HepG2 (cell line): ENCODE results near the gene TECTA. TPM values are rescaled to one million over a fixed set of nuclear protein-coding genes. Genes with fewer than 3 reads are reported as not detected.

Experiments used
- ATAC-seq: fragments of 200-7000 bp; cut with Tn5 transposase; 3 replicates; pipeline ENCODE4 v1.9.1; 2020; ENCODE audit warnings: mild to moderate bottlenecking, moderate library complexity
- BruUV-seq: library from RNA; stranded (reverse); fragments of 400-500 nt; replicated peaks from 2 replicates; lab custom pipeline; 2021; lab: Mats Ljungman, UMichigan
- CTCF ChIA-PET: fragments of 300-600 bp; formaldehyde crosslinking; extraction: SDS; loops from one replicate; lab custom pipeline; 2021; ENCODE audit warnings: low total read pairs, inconsistent platforms, low intra/inter-chr PET ratio; lab: Yijun Ruan, JAX
- POLR2A ChIA-PET: fragments of 350-600 bp; sonication (Branson Sonifier 250); formaldehyde crosslinking; loops from one replicate; lab custom pipeline; 2020; ENCODE audit warnings: antibody characterized with exemption, inconsistent platforms; lab: Yijun Ruan, JAX
- DNase-seq: peaks from one replicate; pipeline ENCODE4 v3.0.0-alpha.2; 2015; ENCODE audit warnings: low spot score
- FAIRE-seq: peaks from 3 replicates; lab custom pipeline; 2011; peaks lifted over from hg19 to GRCh38; lab: Jason Lieb, UNC
- H2AFZ ChIP-seq: one replicate; pipeline ENCODE4 v1.6.1; 2011; ENCODE audit warnings: low read length, inconsistent platforms
- H3K27ac ChIP-seq: fragments of 300-600 bp; 3 replicates; pipeline ENCODE4 v1.8.0; 2011; ENCODE audit warnings: mixed run types, mild to moderate bottlenecking, mixed read lengths, low read length, inconsistent platforms; ENCODE audit not compliant: insufficient read depth; ENCODE audit errors: extremely low read length
- H3K27me3 ChIP-seq, 2 experiments: fragments of 200-600 bp in 1 of 2; 2 replicates in 1 of 2; 3 replicates in 1 of 2; pipeline versions ENCODE4 v1.6.0 to v1.8.0; 2011; ENCODE audit warnings: low read length in 2 of 2, mild to moderate bottlenecking in 2 of 2, moderate library complexity in 2 of 2, inconsistent platforms in 1 of 2; ENCODE audit not compliant: insufficient read depth in 2 of 2, control insufficient read depth in 1 of 2
- H3K36me3 ChIP-seq, 2 experiments: fragments of 200-600 bp in 1 of 2; replicated peaks in 1 of 2; 2 replicates in 1 of 2; 3 replicates in 1 of 2; pipeline versions ENCODE4 v1.5.1 to v1.8.0; 2011; ENCODE audit warnings: low read length in 2 of 2, inconsistent platforms in 1 of 2; ENCODE audit not compliant: insufficient read depth in 2 of 2, control insufficient read depth in 1 of 2
- H3K4me1 ChIP-seq: 2 replicates; pipeline ENCODE4 v1.5.1; 2012; ENCODE audit warnings: low read length, inconsistent platforms; ENCODE audit not compliant: insufficient read depth
- H3K4me2 ChIP-seq: 2 replicates; pipeline ENCODE4 v1.6.0; 2011; ENCODE audit warnings: low read depth, low read length, inconsistent platforms
- H3K4me3 ChIP-seq, 3 experiments: fragments of 200-600 bp in 1 of 3; sonication (generic), shearing (Covaris generic) in 1 of 3; replicated peaks in 1 of 3; 2 replicates each; pipeline ENCODE4 v1.5.1; 2011 to 2016; ENCODE audit warnings: low read length in 3 of 3, inconsistent platforms in 2 of 3, low read depth in 2 of 3, mild to moderate bottlenecking in 2 of 3, control low read depth in 1 of 3, mixed read lengths in 1 of 3; ENCODE audit not compliant: insufficient read depth in 1 of 3
- H3K79me2 ChIP-seq: one replicate; pipeline ENCODE4 v1.6.1; 2011; ENCODE audit warnings: low read length, inconsistent platforms; ENCODE audit not compliant: insufficient read depth
- H3K9ac ChIP-seq: 2 replicates; pipeline ENCODE4 v1.6.0; 2011; ENCODE audit warnings: mild to moderate bottlenecking, low read depth, low read length, inconsistent platforms; ENCODE audit not compliant: insufficient read depth
- H3K9me3 ChIP-seq: 2 replicates; pipeline ENCODE4 v1.5.1; 2012; ENCODE audit warnings: mild to moderate bottlenecking, low read length
- H4K20me1 ChIP-seq: 2 replicates; pipeline ENCODE4 v1.6.0; 2011; ENCODE audit warnings: inconsistent platforms, mild to moderate bottlenecking, low read length, moderate library complexity; ENCODE audit not compliant: insufficient read depth
- FOXJ3 ChIP-seq: sonication (generic); formaldehyde crosslinking; IDR thresholded peaks from 2 replicates; pipeline ENCODE4 v1.4.0; 2020; ENCODE audit warnings: missing genetic modification reagents, mild to moderate bottlenecking, borderline replicate concordance
- KDM3A ChIP-seq: IDR thresholded peaks from 2 replicates; pipeline ENCODE4 v1.6.1; 2018; ENCODE audit warnings: low read depth, missing compliant biosample characterization
- MED1 ChIP-seq: sonication (generic); formaldehyde crosslinking; IDR thresholded peaks from 2 replicates; pipeline ENCODE4 v1.4.0; 2020; ENCODE audit warnings: missing genetic modification reagents
- NFE2L2 ChIP-seq: fragments of 150-350 bp; IDR thresholded peaks from 2 replicates; pipeline ENCODE4 v1.6.1; 2014; ENCODE audit warnings: low read length
- PITX1 ChIP-seq: sonication (generic); formaldehyde crosslinking; IDR thresholded peaks from 2 replicates; pipeline ENCODE4 v1.5.1; 2020; ENCODE audit warnings: mild to moderate bottlenecking, missing genetic modification reagents
- RFXANK ChIP-seq: IDR thresholded peaks from 2 replicates; pipeline ENCODE4 v1.6.1; 2016
- SRF ChIP-seq: IDR thresholded peaks from 2 replicates; pipeline ENCODE4 v1.6.1; 2011; ENCODE audit warnings: mild to moderate bottlenecking, low read depth, low read length, moderate library complexity
- ZFP41 ChIP-seq: sonication (generic); formaldehyde crosslinking; IDR thresholded peaks from 2 replicates; pipeline ENCODE4 v1.4.0; 2020; ENCODE audit warnings: mild to moderate bottlenecking, missing genetic modification reagents, borderline replicate concordance
- ZFX ChIP-seq: sonication (generic); formaldehyde crosslinking; IDR thresholded peaks from 2 replicates; pipeline ENCODE4 v1.4.0; 2020; ENCODE audit warnings: mild to moderate bottlenecking, low read depth, missing genetic modification reagents, moderate library complexity
- ZNF124 ChIP-seq: sonication (generic); formaldehyde crosslinking; IDR thresholded peaks from 2 replicates; pipeline ENCODE4 v1.4.0; 2020; ENCODE audit warnings: missing genetic modification reagents
- ZNF598 ChIP-seq: sonication (generic); formaldehyde crosslinking; IDR thresholded peaks from 2 replicates; pipeline ENCODE4 v1.5.1; 2020; ENCODE audit warnings: mild to moderate bottlenecking, missing genetic modification reagents, borderline replicate concordance
- ZNF891 ChIP-seq: sonication (generic); formaldehyde crosslinking; IDR thresholded peaks from 2 replicates; pipeline ENCODE4 v1.5.0; 2020; ENCODE audit warnings: mild to moderate bottlenecking, missing genetic modification reagents
- WGBS: methylation state at CpG from one replicate; pipeline ENCODE4 v1.1.6; 2017; ENCODE audit warnings: low lambda C conversion rate; 5-methylcytosine and 5-hydroxymethylcytosine counted together
- in situ Hi-C: cut with HindIII; loops from 2 replicates; pipeline ENCODE4 v1.10.0; 2017; ENCODE audit warnings: low pct_unique_long_range_greater_than_20kb; ENCODE audit not compliant: extremely low pct_ligation_motif_present
- intact Hi-C: fragments of 100-400 bp; cut with micrococcal nuclease; formaldehyde crosslinking; loops from one replicate; pipeline ENCODE4 v1.10.0; 2022; ENCODE audit not compliant: unreplicated experiment
- polyA plus RNA-seq, 8 experiments: library from polyadenylated mRNA; depleted of rRNA in 3 of 8; stranded (reverse) in 7 of 8; unstranded in 1 of 8; fragments of >200 nt; fragmentation: Illumina TruSeq in 4 of 8; extraction: Trizol in 4 of 8; gene quantifications; 2 replicates each; pipeline versions ENCODE4 v1.2.1 to v1.2.3, GENCODE V29; 2011 to 2016; ENCODE audit warnings: low read depth in 4 of 8, missing spikeins in 1 of 8, mixed read lengths in 1 of 8; ENCODE audit not compliant: insufficient read depth in 1 of 8
- total RNA-seq, 5 experiments: library from RNA; depleted of rRNA; stranded (reverse); fragments of >200 nt; fragmentation: Illumina TruSeq; extraction: Trizol; gene quantifications; 2 replicates each; pipeline ENCODE4 v1.2.3, GENCODE V29; 2016; ENCODE audit warnings: low read depth in 1 of 5
- TF ChIP-seq, protein P1 (sequence below): sonication (generic); formaldehyde crosslinking; IDR thresholded peaks from 2 replicates; pipeline ENCODE4 v1.4.0; 2020; ENCODE audit warnings: missing genetic modification reagents
- TF ChIP-seq, protein P2 (sequence below): sonication (generic); formaldehyde crosslinking; IDR thresholded peaks from 2 replicates; pipeline ENCODE4 v1.5.0; 2020; ENCODE audit warnings: mild to moderate bottlenecking, missing genetic modification reagents, moderate library complexity

The TECTA gene
- total and polyA plus RNA-seq, 2 of the 13 experiments (the other 11 are each of a cell fraction or from before 2014, with no cell fraction given), result 0.04 to 0.17 TPM

DNA sequence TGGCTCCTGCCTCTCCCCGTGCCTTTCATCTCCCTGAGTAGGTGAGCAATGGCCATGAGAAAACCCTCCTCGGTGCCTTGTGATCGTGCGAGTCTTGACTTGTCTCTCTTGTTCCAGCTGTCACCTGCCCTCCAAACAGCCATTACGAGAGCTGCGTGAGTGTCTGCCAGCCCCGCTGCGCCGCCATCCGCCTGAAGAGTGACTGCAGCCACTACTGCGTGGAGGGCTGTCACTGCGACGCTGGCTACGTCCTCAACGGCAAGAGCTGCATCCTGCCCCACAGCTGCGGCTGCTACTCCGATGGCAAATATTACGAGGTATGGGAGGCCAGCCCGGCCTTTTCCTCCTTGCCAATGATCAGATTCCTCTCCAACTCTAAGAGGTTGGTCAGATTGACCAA lies 51.7 kb downstream of the TECTA start:
- BruUV-seq, result no TSS peak
- 0 out of 5 replicates have a peak, but pooled peaks cover 0 to 2% of the 10 kb centered on the region in 2 experiments for H3K27me3 ChIP-seq
- WGBS, result 85% methylated on average over 15 of the region's 19 CpGs
- H3K4me2 ChIP-seq, result no peak overlapping the region
- no peak overlapping the region for H3K27ac ChIP-seq
- H3K9me3 ChIP-seq, result no peaks in the 10 kb centered on the region
- CTCF ChIA-PET, result no interaction called here
- no peak for FAIRE-seq
- POLR2A ChIA-PET, result no interaction called here
- no peak overlapping the region for H3K9ac ChIP-seq
- TF ChIP-seq ZNF891, result no peak
- no peak for TF ChIP-seq FOXJ3 (CRISPR knock-in tag)
- TF ChIP-seq, protein P1, sequence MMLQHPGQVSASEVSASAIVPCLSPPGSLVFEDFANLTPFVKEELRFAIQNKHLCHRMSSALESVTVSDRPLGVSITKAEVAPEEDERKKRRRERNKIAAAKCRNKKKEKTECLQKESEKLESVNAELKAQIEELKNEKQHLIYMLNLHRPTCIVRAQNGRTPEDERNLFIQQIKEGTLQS, result no peak
- no peak for TF ChIP-seq PITX1 (CRISPR knock-in tag)
- no peak for TF ChIP-seq ZNF598
- no peak for TF ChIP-seq ZFX
- TF ChIP-seq ZNF124 (CRISPR knock-in tag), result no peak
- TF ChIP-seq SRF, result no peak
- no peak for TF ChIP-seq ZFP41 (CRISPR knock-in tag)
- TF ChIP-seq, protein P2, sequence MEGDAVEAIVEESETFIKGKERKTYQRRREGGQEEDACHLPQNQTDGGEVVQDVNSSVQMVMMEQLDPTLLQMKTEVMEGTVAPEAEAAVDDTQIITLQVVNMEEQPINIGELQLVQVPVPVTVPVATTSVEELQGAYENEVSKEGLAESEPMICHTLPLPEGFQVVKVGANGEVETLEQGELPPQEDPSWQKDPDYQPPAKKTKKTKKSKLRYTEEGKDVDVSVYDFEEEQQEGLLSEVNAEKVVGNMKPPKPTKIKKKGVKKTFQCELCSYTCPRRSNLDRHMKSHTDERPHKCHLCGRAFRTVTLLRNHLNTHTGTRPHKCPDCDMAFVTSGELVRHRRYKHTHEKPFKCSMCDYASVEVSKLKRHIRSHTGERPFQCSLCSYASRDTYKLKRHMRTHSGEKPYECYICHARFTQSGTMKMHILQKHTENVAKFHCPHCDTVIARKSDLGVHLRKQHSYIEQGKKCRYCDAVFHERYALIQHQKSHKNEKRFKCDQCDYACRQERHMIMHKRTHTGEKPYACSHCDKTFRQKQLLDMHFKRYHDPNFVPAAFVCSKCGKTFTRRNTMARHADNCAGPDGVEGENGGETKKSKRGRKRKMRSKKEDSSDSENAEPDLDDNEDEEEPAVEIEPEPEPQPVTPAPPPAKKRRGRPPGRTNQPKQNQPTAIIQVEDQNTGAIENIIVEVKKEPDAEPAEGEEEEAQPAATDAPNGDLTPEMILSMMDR (CRISPR knock-in tag), result no peak
- TF ChIP-seq NFE2L2, result no peak
- no peak for TF ChIP-seq RFXANK (CRISPR knock-in tag)
- TF ChIP-seq MED1 (CRISPR knock-in tag), result no peak
- TF ChIP-seq KDM3A (CRISPR knock-in tag), result no peak
- in situ Hi-C loops (no loop called here), intact Hi-C loops (no loop called here)
- no peak for ATAC-seq
- no peak for DNase-seq
- no peak overlapping the region for H2AFZ ChIP-seq
- H3K4me1 ChIP-seq, result no peaks in the 10 kb centered on the region
- no peak overlapping the region for H3K4me3 ChIP-seq
- H4K20me1 ChIP-seq, result no peaks in the 10 kb centered on the region
- H3K36me3 ChIP-seq, result no peaks in the 10 kb centered on the region
- H3K79me2 ChIP-seq, result no peaks in the 10 kb centered on the region
